Mucosa of descending colon (tissue), 3 donors: ENCODE measurements around the gene SHC2. TPM values are rescaled to one million over a fixed set of nuclear protein-coding genes. Genes with fewer than 3 reads are reported as not detected.
"Not testable (repeated sequence)": the region's sequence is repeated elsewhere in the genome, so short reads cannot be mapped to it uniquely, and the experiment has no call there.

Experiments
- ATAC-seq: fragments of 200-7000 bp; cut with Tn5 transposase; one replicate; pipeline ENCODE4 v1.9.1; 2020; ENCODE audit warnings: mild to moderate bottlenecking, moderate library complexity
- DNase-seq, 3 donors: peaks; one replicate each; pipeline ENCODE4 v3.0.0-alpha.2; 2020
- H3K36me3 ChIP-seq: fragments of 200-600 bp; one replicate; pipeline ENCODE4 v1.8.0; 2021; ENCODE audit warnings: low read depth, mild to moderate bottlenecking
- H3K4me1 ChIP-seq: fragments of 200-600 bp; one replicate; pipeline ENCODE4 v1.8.0; 2021; ENCODE audit warnings: low read depth, mild to moderate bottlenecking
- H3K4me3 ChIP-seq: fragments of 200-600 bp; one replicate; pipeline ENCODE4 v1.8.0; 2021; ENCODE audit warnings: mild to moderate bottlenecking
- H3K9me3 ChIP-seq: fragments of 200-600 bp; one replicate; pipeline ENCODE4 v1.8.0; 2021; ENCODE audit warnings: mild to moderate bottlenecking
- CTCF ChIP-seq: fragments of 200-600 bp; IDR thresholded peaks from one replicate; pipeline ENCODE4 v1.8.0; 2022; ENCODE audit warnings: antibody characterized with exemption, mild to moderate bottlenecking
- intact Hi-C, 2 donors: fragments of 100-400 bp; cut with DNase I in 1 of 2; cut with micrococcal nuclease in 1 of 2; formaldehyde crosslinking; loops; one replicate each; pipeline versions ENCODE4 v1.11.0 to v1.11.1; 2022; cut with DNase I, micrococcal nuclease
- total RNA-seq, 3 donors: library from RNA; stranded (reverse); fragmentation: NEBNext Ultra II Directional in 2 of 3; extraction: Animal tissue kit (Norgen Biotek cat#: 25700) in 2 of 3; gene quantifications; one replicate each; pipeline versions ENCODE4 v1.2.1 to v1.2.4, GENCODE V29; 2021 to 2023
- donor health status: DM: no; HTN: no; CAD: no; lungs with moderate emphysema.
- donor health status: DM: no; HTN: no; CAD: no.
- donor health status: DM: no; HTN: yes; CAD: no.

Gene SHC2
- total RNA-seq, 3 donors from 2014 or later, result 5.3 to 39.3 (median 6.0) TPM

GRCh38 chr19:430701-431100, 30.1 kb downstream of the SHC2 start:
- Histone ChIP-seq H3K9me3 (peaks cover 3% of the 10 kb centered on the region), H3K4me1 (no peaks in the 10 kb centered on the region), H3K4me3 (no peak overlapping the region), H3K36me3 (no peaks in the 10 kb centered on the region)
- DNase-seq (no peak), ATAC-seq (no peak)
- no peak for TF ChIP-seq CTCF
- intact Hi-C loops, result no loop called here

GRCh38 chr19:428149-428548, 32.7 kb downstream of the SHC2 start:
- no peak for TF ChIP-seq CTCF
- Histone ChIP-seq H3K9me3 (peaks cover 3% of the 10 kb centered on the region), H3K4me3 (no peak overlapping the region), H3K4me1 (no peaks in the 10 kb centered on the region), H3K36me3 (no peaks in the 10 kb centered on the region)
- no peak for DNase-seq
- no peak for ATAC-seq
- intact Hi-C loops, result no loop called here

GRCh38 chr19:427675-428074, 33.2 kb downstream of the SHC2 start:
- intact Hi-C loops, ATAC-seq: not testable (repeated sequence)

GRCh38 chr19:426725-427445, 33.9 kb downstream of the SHC2 start:
- Histone ChIP-seq H3K9me3 (peaks cover 3% of the 10 kb centered on the region), H3K4me3 (no peak overlapping the region), H3K4me1 (no peaks in the 10 kb centered on the region), H3K36me3 (no peaks in the 10 kb centered on the region)
- no peak for TF ChIP-seq CTCF
- DNase-seq, result no peak
- intact Hi-C loops, result no loop called here
- no peak for ATAC-seq

More at GRCh38 chr19:427675-428074, 33.2 kb downstream of the SHC2 start:
- not testable (repeated sequence) for H3K4me3 ChIP-seq, H3K4me1 ChIP-seq, H3K9me3 ChIP-seq, H3K36me3 ChIP-seq, DNase-seq

- intact Hi-C loops, result no loop called here
- H3K4me1 ChIP-seq, result no peaks in the 10 kb centered on the region
- ATAC-seq, result no peak
- DNase-seq, result no peak
- H3K4me3 ChIP-seq, result no peak overlapping the region
- H3K9me3 ChIP-seq, result no peaks in the 10 kb centered on the region
- TF ChIP-seq CTCF, result no peak
- H3K36me3 ChIP-seq, result no peaks in the 10 kb centered on the region
Observed at GRCh38 chr19:425056-425455, 35.8 kb downstream of the SHC2 start.

- no peaks in the 10 kb centered on the region for H3K9me3 ChIP-seq
- no peak overlapping the region for H3K4me3 ChIP-seq
- no peak for TF ChIP-seq CTCF
- ATAC-seq (no peak), DNase-seq (no peak)
- intact Hi-C loops, result no loop called here
- H3K36me3 ChIP-seq, result no peaks in the 10 kb centered on the region
- no peaks in the 10 kb centered on the region for H3K4me1 ChIP-seq
Observed at GRCh38 chr19:424546-424945, 36.3 kb downstream of the SHC2 start.
